DMS 273 treated with DMSO at 0.1 percent for 48 hours (cell line): ENCODE results near the gene TMEM11.

Experiments used
- DNase-seq: peaks from one replicate; lab custom pipeline; 2025; lab: John Stamatoyannopoulos, UW

TMEM11 gene

DNA sequence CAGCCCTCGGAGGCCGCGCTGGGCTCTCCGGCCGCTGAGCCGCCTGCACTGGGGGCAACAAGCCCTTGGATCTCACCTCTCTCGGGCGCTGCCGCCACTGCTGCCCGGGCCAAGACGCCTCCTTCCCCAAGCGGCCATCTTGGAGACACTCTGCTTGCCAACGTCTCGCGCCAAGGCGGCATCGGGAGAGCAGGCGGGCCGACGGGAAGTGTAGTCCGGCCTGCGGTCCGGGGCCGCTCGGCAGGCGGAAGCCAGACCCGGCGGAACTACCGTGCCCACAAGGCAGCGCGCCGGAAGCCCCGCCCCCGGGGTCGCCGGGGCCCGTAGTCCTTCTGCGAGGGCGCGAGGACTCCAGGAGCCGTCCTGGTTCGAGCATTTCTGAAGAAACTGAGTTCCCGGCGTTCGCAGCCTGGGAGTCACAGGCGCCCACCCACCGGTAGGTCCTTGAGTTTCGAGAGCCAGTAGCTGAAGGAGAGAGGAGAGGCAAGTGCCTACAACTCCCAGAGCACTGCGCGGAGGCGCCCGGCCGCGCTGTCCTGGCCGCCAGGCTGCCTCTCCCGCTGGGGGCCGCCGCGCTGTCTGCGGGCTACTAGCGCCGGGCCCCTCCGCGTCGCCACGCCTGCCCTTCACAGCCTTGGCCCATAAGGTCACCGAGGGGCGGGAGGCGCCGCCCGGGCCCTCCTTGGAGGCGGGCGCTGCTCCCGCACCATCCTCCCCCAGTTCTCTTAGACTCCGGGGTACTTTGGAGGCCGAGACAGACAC, at the start of gene TMEM11:
Gene TMEM11 (minus strand): TSS at position 147 of the 762 bp plus-strand sequence. CDS start 9 bp downstream, at position 138.
- DNase-seq = peak; percentile 56

DNA sequence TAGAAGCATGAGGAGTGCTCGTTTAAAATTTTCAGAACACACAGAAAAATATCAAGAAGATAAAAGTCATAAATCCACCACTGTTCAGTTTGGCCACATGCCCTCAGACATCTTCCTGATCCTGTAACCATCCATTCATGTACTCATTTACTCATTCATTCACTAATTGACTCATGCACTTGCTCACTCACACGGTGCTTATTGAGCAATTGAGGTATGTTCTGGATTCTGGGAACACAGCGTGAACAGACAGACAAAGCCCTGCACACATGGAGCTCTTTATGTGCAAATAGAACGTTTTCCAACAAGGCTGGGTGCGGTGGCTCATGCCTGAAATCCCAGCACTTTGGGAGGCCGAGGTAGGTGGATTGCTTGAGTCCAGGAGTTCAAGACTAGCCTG, 49.4 kb upstream of the TMEM11 start:
- DNase-seq = no peak

GRCh38 chr17:21262259-21262993, 48.5 kb upstream of the TMEM11 start:
- no peak for DNase-seq

- DNase-seq = no peak
Observed at GRCh38 chr17:21258593-21258992, 44.6 kb upstream of the TMEM11 start.

GRCh38 chr17:21253646-21254441, 39.9 kb upstream of the TMEM11 start:
- DNase-seq = no peak

DNA sequence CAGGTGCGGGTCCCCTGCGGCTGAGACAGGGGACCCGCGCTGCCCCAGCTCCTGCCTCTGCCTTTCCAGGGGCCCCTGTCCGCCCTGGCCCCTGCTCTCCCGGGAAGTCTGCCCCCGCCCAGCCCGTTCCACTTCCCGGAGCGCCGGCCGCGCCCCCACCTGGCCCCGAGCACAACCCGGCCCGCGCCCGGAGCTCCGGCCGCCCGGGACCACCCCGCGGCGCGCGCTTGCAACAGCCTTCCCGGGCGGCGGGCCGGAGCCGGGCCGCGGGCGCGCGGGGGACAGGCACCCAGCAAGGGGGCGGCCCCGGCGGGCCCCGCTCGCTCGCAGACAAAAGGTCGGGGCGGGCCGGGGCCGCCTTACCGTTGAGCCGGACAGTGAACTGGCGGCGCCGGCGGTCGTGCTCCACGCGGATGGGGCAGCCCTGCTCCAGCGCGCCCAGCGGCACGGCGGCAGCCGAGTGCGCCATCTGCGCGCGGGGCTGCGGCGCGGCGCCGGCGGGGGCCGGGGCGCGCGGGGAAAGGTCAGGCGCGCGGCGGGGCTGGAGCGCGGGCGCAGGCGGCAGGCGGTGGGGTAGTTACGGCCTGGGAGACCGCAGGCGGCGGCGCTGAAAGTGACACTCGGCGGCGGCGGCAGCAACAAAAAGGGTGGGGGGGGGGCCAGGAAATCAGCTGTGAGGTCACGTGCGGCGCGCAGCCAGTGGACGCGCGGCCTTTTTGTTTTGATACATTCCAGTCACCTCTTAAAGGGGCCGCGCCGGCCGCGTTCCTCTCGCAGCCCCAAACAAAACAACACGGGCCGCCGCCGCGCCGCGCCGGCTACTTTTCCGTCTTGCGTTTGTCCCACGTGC, 39.1 kb upstream of the TMEM11 start, which contains the start of gene NATD1:
Gene NATD1 (minus strand): TSS at position 615 of the 850 bp plus-strand sequence. CDS start 146 bp downstream, at position 469.
- peak; percentile 28 for DNase-seq

GRCh38 chr17:21252289-21252795, 38.4 kb upstream of the TMEM11 start:
- no peak for DNase-seq

DNA sequence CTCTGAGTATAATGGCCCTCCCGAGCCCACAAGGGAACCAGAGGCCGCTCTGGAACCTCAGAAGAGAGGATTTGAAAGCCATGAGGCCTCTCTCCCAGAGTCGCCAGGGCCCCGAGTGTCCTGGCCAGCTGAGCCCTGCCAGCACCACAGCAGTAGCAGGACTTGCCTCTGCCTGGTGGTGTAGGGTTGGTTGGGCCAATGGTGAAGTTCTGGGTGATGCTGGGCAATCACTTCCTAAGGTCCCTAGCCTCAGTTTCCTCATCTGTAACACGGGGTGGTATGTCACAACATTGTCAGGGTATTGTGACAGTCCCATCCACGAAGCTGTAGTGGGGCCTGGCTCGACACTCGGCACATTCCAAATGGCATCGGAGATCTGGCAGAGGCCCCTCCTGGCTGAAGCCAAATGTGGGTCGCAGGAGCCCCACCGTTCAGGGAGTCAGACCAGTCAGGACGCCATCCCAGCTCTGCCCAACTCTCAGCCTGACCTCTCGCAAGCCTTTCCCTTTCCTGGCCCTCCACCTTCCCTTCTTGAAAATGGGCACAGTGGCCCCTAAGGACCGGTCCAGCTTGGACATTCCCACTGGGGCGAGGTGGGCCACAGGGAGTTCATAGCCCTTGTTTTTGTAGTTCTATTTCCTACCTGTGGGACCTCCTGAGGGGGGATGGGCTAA, 37.5 kb upstream of the TMEM11 start:
- DNase-seq = no peak

- no peak for DNase-seq
Observed at GRCh38 chr17:21250854-21251253, 36.9 kb upstream of the TMEM11 start.

DNA sequence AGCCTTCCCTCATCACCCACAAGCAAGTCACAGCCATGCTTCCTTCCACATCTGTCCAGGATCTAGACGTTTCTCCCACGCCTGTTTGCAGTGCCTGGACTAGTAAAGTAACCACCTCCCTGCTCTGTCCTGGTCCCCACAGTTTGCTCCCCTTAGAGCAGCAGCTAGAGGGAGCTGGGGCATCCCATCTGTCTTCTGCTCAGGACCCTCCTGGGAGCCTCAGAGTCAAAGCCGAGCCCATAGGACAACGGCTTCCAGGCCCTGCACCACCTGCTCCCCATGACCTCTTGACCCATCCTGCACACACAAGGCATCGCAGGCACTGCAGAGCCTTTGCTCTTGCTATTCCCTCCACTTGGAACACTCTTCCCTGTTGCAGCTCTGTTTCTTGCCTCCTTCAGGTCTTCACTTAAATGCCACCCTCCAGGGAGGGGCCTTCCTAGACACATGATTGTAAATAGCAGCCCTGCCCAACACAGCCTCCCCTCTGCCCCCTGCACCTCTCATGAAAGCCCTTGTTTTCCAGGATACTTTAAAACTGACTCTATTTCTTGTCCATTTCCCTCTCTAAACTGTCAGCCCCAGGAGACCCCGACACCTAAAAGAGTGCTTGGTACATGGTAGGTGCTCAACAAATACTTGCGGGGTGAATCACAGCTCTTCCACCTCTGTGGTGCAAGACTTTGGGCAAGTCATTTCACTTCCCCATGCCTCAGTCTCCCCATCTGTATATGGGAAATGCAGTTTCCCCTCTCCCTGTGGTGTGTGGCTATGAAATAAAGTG, 36.2 kb upstream of the TMEM11 start:
- DNase-seq = no peak

DNA sequence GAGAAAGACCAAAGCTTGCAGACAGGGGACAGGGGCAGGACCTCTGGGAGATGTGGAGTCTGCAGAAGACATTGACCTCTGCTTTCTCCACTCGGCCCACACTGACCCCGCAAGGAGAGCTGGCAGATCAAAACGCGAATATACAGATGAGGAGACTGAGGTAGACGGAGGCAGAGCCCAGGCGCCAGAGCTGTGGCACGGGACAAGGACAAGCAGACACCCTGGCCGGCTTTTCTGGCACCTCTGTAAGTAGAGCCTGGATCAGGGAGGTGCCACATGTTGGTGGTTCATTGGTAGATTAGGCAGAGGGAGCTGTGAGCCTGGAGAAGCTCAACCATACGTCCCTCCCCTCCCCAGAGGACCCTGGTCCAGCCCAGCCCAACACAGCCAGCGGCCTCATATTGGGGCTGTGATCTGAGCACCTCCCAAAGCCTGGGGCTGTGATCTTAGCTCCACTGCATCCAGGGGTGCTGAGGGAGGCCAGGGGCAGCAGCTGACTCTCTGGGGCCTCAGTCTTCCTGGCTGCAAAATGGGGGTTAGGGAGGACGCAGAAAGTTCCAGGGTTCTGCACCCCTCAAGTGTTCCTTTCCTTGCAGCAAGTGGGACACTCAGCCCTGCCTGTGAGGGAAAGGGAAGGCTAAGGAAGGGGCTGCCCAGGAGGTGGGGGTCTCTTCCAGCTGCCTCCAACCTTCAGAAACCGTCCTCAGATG, 35.3 kb upstream of the TMEM11 start:
- no peak for DNase-seq

GRCh38 chr17:21248500-21248899, 34.5 kb upstream of the TMEM11 start:
- no peak for DNase-seq

DNA sequence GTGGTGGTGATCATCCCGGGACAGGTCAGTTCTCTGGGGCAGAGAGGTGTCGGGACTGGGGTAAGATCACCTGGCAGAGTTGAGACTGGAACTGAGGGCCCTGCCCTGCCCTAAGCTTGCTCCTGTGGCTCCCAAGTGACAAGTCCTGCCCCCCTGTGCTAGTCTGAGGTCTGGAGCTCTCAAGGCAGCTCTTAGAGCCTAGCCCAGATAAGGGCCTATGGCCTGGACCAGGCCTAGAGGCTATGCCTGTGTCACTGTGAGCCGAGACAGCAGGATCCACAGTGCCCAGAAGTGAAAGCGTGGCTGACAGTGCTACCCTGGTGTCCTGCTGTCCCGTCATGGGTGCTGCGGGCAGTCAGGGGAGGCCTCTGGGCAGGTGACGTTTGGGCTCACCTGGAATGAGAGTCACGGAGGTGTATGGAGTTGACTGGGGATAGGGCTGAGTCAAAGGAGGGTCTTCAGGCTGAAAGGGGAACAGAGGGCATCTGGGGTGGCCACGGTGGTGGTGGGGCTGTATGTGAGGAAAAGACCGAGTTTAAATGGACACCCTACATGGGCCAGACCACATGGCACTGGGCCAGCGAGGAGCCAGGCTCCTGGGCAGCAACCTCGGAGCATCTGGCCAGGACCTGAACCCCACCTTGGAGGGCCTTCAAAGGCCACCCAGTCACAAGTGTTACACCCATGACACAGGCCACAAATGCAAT, 33.7 kb upstream of the TMEM11 start:
- DNase-seq = no peak

DNA sequence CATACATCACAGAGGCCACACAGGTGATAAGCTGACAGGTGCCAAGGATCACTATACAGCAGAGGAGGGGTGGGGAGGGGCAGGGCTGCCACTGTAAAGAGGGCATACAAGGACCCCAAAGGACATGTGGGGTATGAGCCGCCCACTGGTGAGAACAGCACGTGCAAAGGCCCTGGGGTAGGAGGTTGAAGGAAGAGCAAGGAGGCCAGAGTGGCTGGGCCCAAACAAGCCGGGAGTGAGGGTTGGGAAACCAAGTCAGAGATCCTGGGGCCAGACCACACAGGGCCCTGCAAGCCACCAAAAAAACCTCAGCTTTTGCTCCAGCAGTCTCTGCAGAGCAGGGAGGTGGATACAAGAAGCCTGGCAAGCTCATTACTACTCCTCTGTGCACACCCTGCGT, 32.7 kb upstream of the TMEM11 start:
- no peak for DNase-seq

GRCh38 chr17:21245639-21246084, 31.7 kb upstream of the TMEM11 start:
- no peak for DNase-seq

- DNase-seq = no peak
Observed at GRCh38 chr17:21243516-21244303, 29.7 kb upstream of the TMEM11 start.

DNA sequence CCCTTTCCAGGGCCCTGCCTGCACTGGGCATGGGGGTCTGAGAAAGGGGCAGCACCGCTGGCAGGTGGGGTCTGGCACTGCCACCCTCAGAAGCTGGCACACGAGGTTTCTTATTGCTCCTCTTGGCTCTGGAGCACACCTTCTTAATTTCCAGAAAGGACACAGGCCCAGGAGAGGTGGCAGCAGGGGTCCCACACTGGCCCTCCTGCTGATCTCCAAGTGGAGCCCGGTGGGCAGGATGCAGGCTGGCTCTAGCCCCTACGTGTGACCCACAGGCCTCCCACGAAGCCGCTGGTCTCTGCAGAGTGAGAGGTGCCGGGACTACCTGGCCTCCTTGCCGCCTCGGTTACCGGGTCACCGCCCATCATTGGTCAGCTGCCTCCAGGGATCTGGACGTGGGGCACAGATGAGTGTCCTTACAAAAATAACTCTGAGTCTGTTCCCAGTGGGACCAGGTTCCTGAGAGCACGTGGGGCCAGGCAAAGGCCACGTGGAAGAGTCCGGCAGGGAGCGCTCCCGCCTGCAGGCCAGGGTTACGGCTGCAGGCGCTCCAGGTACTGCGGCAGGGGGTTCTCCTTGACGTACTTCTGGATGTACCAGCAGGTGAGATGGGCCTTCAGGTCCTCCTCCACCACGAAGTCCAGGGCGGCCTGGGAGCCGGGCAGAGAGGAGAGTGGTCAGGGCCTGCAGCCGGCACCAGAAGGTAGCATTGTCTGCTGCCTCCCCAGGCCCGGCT, 29.0 kb upstream of the TMEM11 start:
- no peak for DNase-seq
